ENCODE measurements around the gene C5orf22. TPM values are rescaled to one million over a fixed set of nuclear protein-coding genes. Genes with fewer than 3 reads are reported as not detected.

Gene C5orf22
- total and polyA plus RNA-seq, 2 of the 13 experiments (the other 11 are each of a cell fraction or from before 2014, with no cell fraction given) = 14.0 to 21.5 TPM

DNA sequence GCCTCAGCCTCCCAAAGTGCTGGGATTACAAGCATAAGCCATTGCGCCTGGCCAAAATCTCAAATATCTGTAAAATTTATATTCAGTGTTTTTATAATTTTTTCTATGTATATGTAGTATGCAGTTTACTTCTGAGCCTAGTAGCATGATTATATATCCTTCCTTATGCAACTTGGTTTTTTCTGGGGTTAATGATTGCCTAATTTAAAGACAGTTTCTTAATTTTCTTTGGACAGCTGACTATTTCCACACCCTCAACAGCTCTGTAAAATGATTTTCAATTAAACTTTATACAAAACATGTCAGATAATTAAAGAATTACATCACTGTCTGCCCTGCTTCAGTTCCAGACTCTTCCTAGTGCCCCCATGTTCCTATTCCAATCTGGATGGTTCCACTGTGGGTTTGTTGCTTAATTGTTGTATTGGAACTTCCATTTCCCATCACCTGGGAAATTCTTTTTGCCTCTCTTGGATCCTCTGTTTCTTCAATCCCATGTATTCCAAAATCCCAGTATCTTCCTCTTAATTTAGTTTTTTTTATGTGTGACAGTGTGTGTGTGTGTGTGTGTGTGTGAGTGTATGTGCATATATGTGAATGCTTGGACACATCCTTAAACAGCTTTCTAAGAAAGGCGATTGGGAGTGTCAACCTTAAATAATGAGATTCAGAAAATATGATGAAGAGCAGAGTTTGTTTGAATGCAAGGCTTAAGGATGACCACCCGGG, 53.2 kb downstream of the C5orf22 start (continued):
- no peak for TF ChIP-seq ZMYM3 (CRISPR knock-in tag; IDR thresholded peaks at IDR 0.05)
- TF ChIP-seq YEATS2 (CRISPR knock-in tag; IDR thresholded peaks at IDR 0.05; ENCODE audit: borderline replicate concordance) = no peak
- TF ChIP-seq KDM4B (CRISPR knock-in tag; IDR thresholded peaks at IDR 0.05) = no peak
- TF ChIP-seq TCF12 (IDR thresholded peaks at IDR 0.05) = no peak
- TF ChIP-seq TCF12 (CRISPR knock-in tag; IDR thresholded peaks at IDR 0.05) = no peak
- TF ChIP-seq RBM39 (IDR thresholded peaks at IDR 0.05; ENCODE audit: low read depth, low read length, poor library complexity, severe bottlenecking) = no peak
- TF ChIP-seq ZNF337 (CRISPR knock-in tag; IDR thresholded peaks at IDR 0.05; ENCODE audit: borderline replicate concordance, low read depth) = no peak
- no peak for TF ChIP-seq MLLT10 (CRISPR knock-in tag; IDR thresholded peaks at IDR 0.05)

DNA sequence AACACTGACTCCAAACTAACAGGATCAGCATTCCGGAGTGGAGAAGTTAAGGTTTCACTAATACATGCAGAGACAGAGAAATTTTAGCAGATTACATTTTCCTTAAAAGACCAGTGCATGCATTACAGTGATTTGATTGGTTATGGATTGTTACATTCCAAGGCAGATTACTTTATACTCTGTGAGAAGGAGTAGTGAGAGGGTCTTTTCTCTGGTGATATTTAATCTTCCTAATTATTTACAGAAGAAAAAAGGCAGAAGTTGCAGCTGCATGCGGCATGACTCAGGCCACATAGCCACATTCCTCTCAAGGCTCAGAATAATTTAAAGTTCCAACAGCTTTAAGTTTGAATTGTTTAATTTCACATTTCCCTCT, 53.8 kb downstream of the C5orf22 start:
- H3K4me3 ChIP-seq (replicated peaks in 1 of 3; ENCODE audit: insufficient read depth in 1 of 3, low read depth in 2 of 3, low read length in 3 of 3) = no peak overlapping the region
- no peaks in the 10 kb centered on the region for H3K4me1 ChIP-seq (ENCODE audit: insufficient read depth, low read length)
- no peak overlapping the region for H3K27ac ChIP-seq (ENCODE audit: extremely low read length, insufficient read depth, low read length)
- whole genome bisulfite sequencing (ENCODE audit: low lambda C conversion rate) = 22% methylated on average over 2 of the region's 2 CpGs
- H2AFZ ChIP-seq (ENCODE audit: low read length) = no peak overlapping the region
- intact Hi-C loops (cut with micrococcal nuclease; ENCODE audit: unreplicated experiment) (no loop called here), in situ Hi-C loops (cut with HindIII; ENCODE audit: extremely low pct_ligation_motif_present, low pct_unique_long_range_greater_than_20kb) (no loop called here)
- no peaks in the 10 kb centered on the region for H3K36me3 ChIP-seq (replicated peaks in 1 of 2; ENCODE audit: control insufficient read depth in 1 of 2, insufficient read depth in 2 of 2, low read length in 2 of 2)
- no peak for TF ChIP-seq ZNF383 (CRISPR knock-in tag; IDR thresholded peaks at IDR 0.05; ENCODE audit: borderline replicate concordance)
- TF ChIP-seq CBX2 (IDR thresholded peaks at IDR 0.05; ENCODE audit: low read depth, low read length) = no peak
- TF ChIP-seq CBX2 (CRISPR knock-in tag; IDR thresholded peaks at IDR 0.05; ENCODE audit: low read depth) = no peak
- TF ChIP-seq ZBTB42 (CRISPR knock-in tag; IDR thresholded peaks at IDR 0.05) = no peak
- TF ChIP-seq, protein P1, sequence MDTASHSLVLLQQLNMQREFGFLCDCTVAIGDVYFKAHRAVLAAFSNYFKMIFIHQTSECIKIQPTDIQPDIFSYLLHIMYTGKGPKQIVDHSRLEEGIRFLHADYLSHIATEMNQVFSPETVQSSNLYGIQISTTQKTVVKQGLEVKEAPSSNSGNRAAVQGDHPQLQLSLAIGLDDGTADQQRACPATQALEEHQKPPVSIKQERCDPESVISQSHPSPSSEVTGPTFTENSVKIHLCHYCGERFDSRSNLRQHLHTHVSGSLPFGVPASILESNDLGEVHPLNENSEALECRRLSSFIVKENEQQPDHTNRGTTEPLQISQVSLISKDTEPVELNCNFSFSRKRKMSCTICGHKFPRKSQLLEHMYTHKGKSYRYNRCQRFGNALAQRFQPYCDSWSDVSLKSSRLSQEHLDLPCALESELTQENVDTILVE (CRISPR knock-in tag; IDR thresholded peaks at IDR 0.05) = no peak
- TF ChIP-seq SOX6 (IDR thresholded peaks at IDR 0.05) = no peak
- no peak for TF ChIP-seq SOX6 (CRISPR knock-in tag; IDR thresholded peaks at IDR 0.05)
- no peak for TF ChIP-seq ZNF724P (CRISPR knock-in tag; IDR thresholded peaks at IDR 0.05; ENCODE audit: borderline replicate concordance)
- TF ChIP-seq ZNF138 (CRISPR knock-in tag; IDR thresholded peaks at IDR 0.05; ENCODE audit: low read depth) = no peak
- TF ChIP-seq RFX5 (IDR thresholded peaks at IDR 0.05; ENCODE audit: low read depth, low read length) = no peak
- no peak for TF ChIP-seq YEATS2 (CRISPR knock-in tag; IDR thresholded peaks at IDR 0.05; ENCODE audit: borderline replicate concordance)
- TF ChIP-seq MAFK (conservative IDR thresholded peaks at IDR 0.05 in 1 of 2, IDR thresholded peaks at IDR 0.05 in 1 of 2; ENCODE audit: low read length in 2 of 2) = no peak
- no peak for FAIRE-seq
- H3K9me3 ChIP-seq (ENCODE audit: low read length) = no peaks in the 10 kb centered on the region
- H3K4me2 ChIP-seq (ENCODE audit: low read depth, low read length) = no peak overlapping the region
- no peak overlapping the region for H3K9ac ChIP-seq (ENCODE audit: insufficient read depth, low read depth, low read length)
- DNase-seq (ENCODE audit: low spot score) = no peak
- ChIA-PET POLR2A (no interaction called here), CTCF (ENCODE audit: low intra/inter-chr PET ratio, low total read pairs) (no interaction called here)
- BruUV-seq (replicated peaks) = no TSS peak
- peaks cover 2 to 14% of the 10 kb centered on the region in 2 experiments; a peak in 3 of 5 replicates for H3K27me3 ChIP-seq (ENCODE audit: control insufficient read depth in 1 of 2, insufficient read depth in 2 of 2, low read length in 2 of 2)
- no peak for ATAC-seq
- H4K20me1 ChIP-seq (ENCODE audit: insufficient read depth, low read length) = no peaks in the 10 kb centered on the region
- H3K79me2 ChIP-seq (ENCODE audit: insufficient read depth, low read length) = no peaks in the 10 kb centered on the region
